Hepatocyte (in vitro differentiated cells): ENCODE measurements around the gene RUSC1. TPM values are rescaled to one million over a fixed set of nuclear protein-coding genes. Genes with fewer than 3 reads are reported as not detected.
"Not testable (repeated sequence)": the region's sequence is repeated elsewhere in the genome, so short reads cannot be mapped to it uniquely, and the experiment has no call there.

Experiments used
- DNase-seq: peaks from one replicate; pipeline ENCODE4 v3.0.0-alpha.2; 2016; ENCODE audit warnings: low spot score
- H2AFZ ChIP-seq: fragments of 200-600 bp; sonication (generic); 2 replicates; pipeline ENCODE4 v1.6.0; 2016; ENCODE audit warnings: antibody characterized with exemption, mild to moderate bottlenecking
- H3K27ac ChIP-seq: fragments of 200-600 bp; sonication (generic); 2 replicates; pipeline ENCODE4 v1.5.1; 2016; ENCODE audit warnings: mild to moderate bottlenecking
- H3K27me3 ChIP-seq: fragments of 200-600 bp; sonication (generic); 2 replicates; pipeline ENCODE4 v1.6.1; 2016
- H3K36me3 ChIP-seq: fragments of 200-600 bp; sonication (generic); replicated peaks from 2 replicates; pipeline ENCODE4 v1.5.1; 2016; ENCODE audit warnings: low read depth; ENCODE audit not compliant: insufficient read depth
- H3K4me1 ChIP-seq: fragments of 200-600 bp; sonication (generic); 2 replicates; pipeline ENCODE4 v1.5.1; 2016; ENCODE audit warnings: mild to moderate bottlenecking, moderate library complexity; ENCODE audit not compliant: insufficient read depth
- H3K4me2 ChIP-seq: fragments of 200-600 bp; sonication (generic); 2 replicates; pipeline ENCODE4 v1.6.0; 2016
- H3K4me3 ChIP-seq: fragments of 200-600 bp; sonication (generic); 2 replicates; pipeline ENCODE4 v1.5.1; 2016; ENCODE audit warnings: mild to moderate bottlenecking
- H3K79me2 ChIP-seq: fragments of 200-600 bp; sonication (generic); 2 replicates; pipeline ENCODE4 v1.6.0; 2017; ENCODE audit warnings: mild to moderate bottlenecking
- H3K9me2 ChIP-seq: fragments of 200-600 bp; sonication (generic); replicated peaks from 2 replicates; pipeline ENCODE4 v1.6.0; 2017; ENCODE audit warnings: mild to moderate bottlenecking; ENCODE audit not compliant: insufficient read depth
- H3K9me3 ChIP-seq: fragments of 200-600 bp; sonication (generic); 2 replicates; pipeline ENCODE4 v1.5.1; 2016; ENCODE audit warnings: low read depth, mild to moderate bottlenecking
- H4K20me1 ChIP-seq: fragments of 200-600 bp; sonication (generic); 2 replicates; pipeline ENCODE4 v1.6.0; 2016; ENCODE audit warnings: mild to moderate bottlenecking; ENCODE audit not compliant: insufficient read depth, poor library complexity, severe bottlenecking
- CTCF ChIP-seq: fragments of 200-600 bp; sonication (generic); IDR thresholded peaks from 2 replicates; pipeline ENCODE4 v1.5.1; 2016; ENCODE audit warnings: antibody characterized with exemption, mild to moderate bottlenecking; ENCODE audit not compliant: poor library complexity
- EZH2 ChIP-seq: fragments of 200-600 bp; sonication (generic); IDR thresholded peaks from 2 replicates; pipeline ENCODE4 v1.6.1; 2016; ENCODE audit warnings: antibody characterized with exemption, mild to moderate bottlenecking, borderline replicate concordance
- EZH2phosphoT487 ChIP-seq: fragments of 200-600 bp; sonication (generic); IDR thresholded peaks from one replicate; pipeline ENCODE4 v1.6.1; 2018; ENCODE audit warnings: antibody characterized with exemption, mild to moderate bottlenecking, low read depth, moderate library complexity; ENCODE audit not compliant: unreplicated experiment, severe bottlenecking
- WGBS: methylation state at CpG from one replicate; pipeline ENCODE4 v1.1.6; 2016; ENCODE audit warnings: low lambda C conversion rate; ENCODE audit errors: missing lambda C conversion rate; 5-methylcytosine and 5-hydroxymethylcytosine counted together
- polyA plus RNA-seq: library from polyadenylated mRNA; unstranded; fragments of >200 nt; fragmentation: Nextera tagmentation; extraction: Ambion mirVana; gene quantifications from 2 replicates; pipeline ENCODE4 v1.2.1, GENCODE V29; 2016
- total RNA-seq: library from RNA; depleted of rRNA; stranded (reverse); fragments of >200 nt; gene quantifications from 2 replicates; pipeline ENCODE4 v1.2.3, GENCODE V29; 2014

Gene RUSC1
- total and polyA plus RNA-seq, 2 experiments from 2014 or later, result 22.3 to 48.4 TPM

GRCh38 chr1:155325603-155325893, 4.9 kb downstream of the RUSC1 start:
- Histone ChIP-seq H3K9me2 (no peaks in the 10 kb centered on the region), H3K4me3 (peak overlapping the region; percentile 97), H3K4me2 (peak overlapping the region; percentile 87), H3K27me3 (no peaks in the 10 kb centered on the region), H4K20me1 (peaks cover 11% of the 10 kb centered on the region), H2AFZ (no peak overlapping the region), H3K79me2 (peaks cover 25% of the 10 kb centered on the region), H3K4me1 (peaks cover 21% of the 10 kb centered on the region), H3K27ac (peak overlapping the region; percentile 76), H3K36me3 (no peaks in the 10 kb centered on the region), H3K9me3 (no peaks in the 10 kb centered on the region)
- no peak for TF ChIP-seq CTCF
- no peak for TF ChIP-seq EZH2
- TF ChIP-seq EZH2phosphoT487, result no peak
- no peak for DNase-seq
- 54% methylated on average over 6 of the region's 6 CpGs for WGBS

GRCh38 chr1:155326020-155326526, 5.4 kb downstream of the RUSC1 start:
- no peak for TF ChIP-seq CTCF
- no peak for TF ChIP-seq EZH2phosphoT487
- no peak for TF ChIP-seq EZH2
- Histone ChIP-seq H3K27ac (no peak overlapping the region), H3K9me2 (no peaks in the 10 kb centered on the region), H2AFZ (no peak overlapping the region), H3K79me2 (peaks cover 25% of the 10 kb centered on the region), H4K20me1 (peaks cover 11% of the 10 kb centered on the region), H3K27me3 (no peaks in the 10 kb centered on the region), H3K4me3 (no peak overlapping the region), H3K4me2 (peak overlapping the region; percentile 87), H3K4me1 (peaks cover 21% of the 10 kb centered on the region), H3K36me3 (no peaks in the 10 kb centered on the region), H3K9me3 (no peaks in the 10 kb centered on the region)
- 93% methylated on average over 6 of the region's 6 CpGs for WGBS
- DNase-seq, result no peak

- 96% methylated on average over 7 of the region's 7 CpGs for WGBS
- Histone ChIP-seq H3K9me3 (no peaks in the 10 kb centered on the region), H2AFZ (no peak overlapping the region), H3K79me2 (peaks cover 25% of the 10 kb centered on the region), H3K36me3 (no peaks in the 10 kb centered on the region), H3K4me3 (no peak overlapping the region), H3K4me2 (no peak overlapping the region), H3K27me3 (no peaks in the 10 kb centered on the region), H3K4me1 (peaks cover 16% of the 10 kb centered on the region), H4K20me1 (peaks cover 9% of the 10 kb centered on the region), H3K27ac (no peak overlapping the region), H3K9me2 (no peaks in the 10 kb centered on the region)
- TF ChIP-seq EZH2 (no peak), EZH2phosphoT487 (no peak), CTCF (no peak)
- no peak for DNase-seq
Measured at GRCh38 chr1:155326631-155327037, 5.9 kb downstream of the RUSC1 start.

- WGBS, result 97% methylated on average over 4 of the region's 4 CpGs
- TF ChIP-seq CTCF, result no peak
- no peak for TF ChIP-seq EZH2
- Histone ChIP-seq H3K27me3 (no peaks in the 10 kb centered on the region), H3K27ac (no peak overlapping the region), H3K9me2 (no peaks in the 10 kb centered on the region), H4K20me1 (peaks cover 3% of the 10 kb centered on the region), H3K36me3 (no peaks in the 10 kb centered on the region), H3K9me3 (no peaks in the 10 kb centered on the region), H3K79me2 (peaks cover 22% of the 10 kb centered on the region), H3K4me2 (no peak overlapping the region), H3K4me1 (peaks cover 6% of the 10 kb centered on the region), H3K4me3 (no peak overlapping the region), H2AFZ (no peak overlapping the region)
- no peak for DNase-seq
Measured at GRCh38 chr1:155327981-155328380, 7.3 kb downstream of the RUSC1 start.

- H3K9me2 ChIP-seq, H2AFZ ChIP-seq, H3K4me3 ChIP-seq, H3K9me3 ChIP-seq, H4K20me1 ChIP-seq, H3K36me3 ChIP-seq, H3K27ac ChIP-seq, H3K4me1 ChIP-seq, H3K27me3 ChIP-seq, H3K4me2 ChIP-seq, DNase-seq: not testable (repeated sequence)
- WGBS, result 93% methylated on average over 7 of the region's 7 CpGs
- peaks cover 22% of the 10 kb centered on the region for H3K79me2 ChIP-seq
Measured at GRCh38 chr1:155328856-155329255, 8.2 kb downstream of the RUSC1 start.
